ENCODE data around the gene FNDC3B. TPM values are rescaled to one million over a fixed set of nuclear protein-coding genes. Genes with fewer than 3 reads are reported as not detected.

FNDC3B gene
- total and polyA plus RNA-seq, 4 donors = 23.3 to 74.2 (median 32.9) TPM

DNA sequence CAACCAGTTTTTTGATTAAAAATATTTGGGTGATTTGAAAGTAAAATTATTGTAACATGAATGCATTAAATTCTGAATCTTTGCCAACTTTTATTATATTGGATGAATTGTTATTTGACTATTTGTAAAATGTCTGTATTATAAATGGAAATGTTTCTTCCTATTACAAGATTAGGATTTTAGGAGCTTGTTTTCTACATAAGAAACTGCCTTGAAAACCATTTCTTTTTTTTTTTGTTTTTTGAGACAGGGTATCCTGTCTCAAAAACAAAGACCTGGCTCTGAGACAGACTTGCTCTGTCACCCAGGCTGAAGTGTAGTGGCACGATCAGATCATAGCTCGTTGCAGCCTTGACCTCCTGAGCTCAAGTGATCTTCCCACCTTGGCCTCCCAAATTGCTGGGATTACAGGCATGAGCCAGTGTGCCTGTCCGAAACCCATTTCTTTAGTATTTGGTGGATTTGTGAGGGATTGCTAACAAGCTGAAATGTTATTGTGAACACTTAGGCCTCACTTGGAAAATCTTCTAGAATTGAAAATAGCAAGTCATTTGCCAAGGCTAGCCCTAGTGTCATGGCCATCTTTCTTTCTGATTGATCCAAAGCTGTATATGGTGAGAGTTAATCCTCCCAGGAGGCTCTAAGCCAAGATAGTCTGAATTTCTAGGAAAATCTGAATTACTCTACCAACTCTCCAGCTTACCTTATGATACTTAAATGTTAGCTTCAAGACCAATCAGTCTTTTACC lies 100.3 kb downstream of the FNDC3B start:
- TF ChIP-seq NR2F2 (IDR thresholded peaks at IDR 0.05) (peak; percentile 36), FOXA2 (IDR thresholded peaks at IDR 0.05) (no peak), SP1 (IDR thresholded peaks at IDR 0.05) (no peak), RXRA (IDR thresholded peaks at IDR 0.05) (no peak), TAF1 (conservative IDR thresholded peaks at IDR 0.05) (no peak)
- TF ChIP-seq, protein P1, sequence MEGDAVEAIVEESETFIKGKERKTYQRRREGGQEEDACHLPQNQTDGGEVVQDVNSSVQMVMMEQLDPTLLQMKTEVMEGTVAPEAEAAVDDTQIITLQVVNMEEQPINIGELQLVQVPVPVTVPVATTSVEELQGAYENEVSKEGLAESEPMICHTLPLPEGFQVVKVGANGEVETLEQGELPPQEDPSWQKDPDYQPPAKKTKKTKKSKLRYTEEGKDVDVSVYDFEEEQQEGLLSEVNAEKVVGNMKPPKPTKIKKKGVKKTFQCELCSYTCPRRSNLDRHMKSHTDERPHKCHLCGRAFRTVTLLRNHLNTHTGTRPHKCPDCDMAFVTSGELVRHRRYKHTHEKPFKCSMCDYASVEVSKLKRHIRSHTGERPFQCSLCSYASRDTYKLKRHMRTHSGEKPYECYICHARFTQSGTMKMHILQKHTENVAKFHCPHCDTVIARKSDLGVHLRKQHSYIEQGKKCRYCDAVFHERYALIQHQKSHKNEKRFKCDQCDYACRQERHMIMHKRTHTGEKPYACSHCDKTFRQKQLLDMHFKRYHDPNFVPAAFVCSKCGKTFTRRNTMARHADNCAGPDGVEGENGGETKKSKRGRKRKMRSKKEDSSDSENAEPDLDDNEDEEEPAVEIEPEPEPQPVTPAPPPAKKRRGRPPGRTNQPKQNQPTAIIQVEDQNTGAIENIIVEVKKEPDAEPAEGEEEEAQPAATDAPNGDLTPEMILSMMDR (IDR thresholded peaks at IDR 0.05; ENCODE audit: low read depth, low read length, missing input control) = no peak
- TF ChIP-seq, protein P2, sequence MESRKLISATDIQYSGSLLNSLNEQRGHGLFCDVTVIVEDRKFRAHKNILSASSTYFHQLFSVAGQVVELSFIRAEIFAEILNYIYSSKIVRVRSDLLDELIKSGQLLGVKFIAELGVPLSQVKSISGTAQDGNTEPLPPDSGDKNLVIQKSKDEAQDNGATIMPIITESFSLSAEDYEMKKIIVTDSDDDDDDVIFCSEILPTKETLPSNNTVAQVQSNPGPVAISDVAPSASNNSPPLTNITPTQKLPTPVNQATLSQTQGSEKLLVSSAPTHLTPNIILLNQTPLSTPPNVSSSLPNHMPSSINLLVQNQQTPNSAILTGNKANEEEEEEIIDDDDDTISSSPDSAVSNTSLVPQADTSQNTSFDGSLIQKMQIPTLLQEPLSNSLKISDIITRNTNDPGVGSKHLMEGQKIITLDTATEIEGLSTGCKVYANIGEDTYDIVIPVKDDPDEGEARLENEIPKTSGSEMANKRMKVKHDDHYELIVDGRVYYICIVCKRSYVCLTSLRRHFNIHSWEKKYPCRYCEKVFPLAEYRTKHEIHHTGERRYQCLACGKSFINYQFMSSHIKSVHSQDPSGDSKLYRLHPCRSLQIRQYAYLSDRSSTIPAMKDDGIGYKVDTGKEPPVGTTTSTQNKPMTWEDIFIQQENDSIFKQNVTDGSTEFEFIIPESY (IDR thresholded peaks at IDR 0.05) = no peak
- 59% methylated on average over 3 of the region's 3 CpGs for WGBS
- peak overlapping the region in 1 of 2 donors; percentile 78 for H3K9ac ChIP-seq (ENCODE audit: low read depth in 1 of 2, low read length in 2 of 2)

GRCh38 chr3:172140499-172141391 lies 101.4 kb downstream of the FNDC3B start:
- 17% methylated on average over 7 of the region's 7 CpGs for WGBS
- Histone ChIP-seq H3K27ac (ENCODE audit: low read depth in 1 of 2, low read length in 2 of 2) (peak overlapping the region; percentile 91 to 95), H3K36me3 (ENCODE audit: control insufficient read depth in 4 of 4, insufficient read depth in 3 of 4, low read depth in 1 of 4, low read length in 3 of 4) (peaks cover 0 to 1% (median 0%) of the 10 kb centered on the region in 4 donors), H3K9ac (ENCODE audit: low read depth in 1 of 2, low read length in 2 of 2) (peak overlapping the region in 1 of 2 donors; percentile 72), H3K4me1 (ENCODE audit: control insufficient read depth in 4 of 4, insufficient read depth in 4 of 4, low read length in 3 of 4) (peaks cover 7 to 46% (median 25%) of the 10 kb centered on the region in 4 donors), H3K4me3 (ENCODE audit: low read depth in 1 of 3, low read length in 3 of 3) (no peak overlapping the region), H3K27me3 (ENCODE audit: control insufficient read depth in 4 of 4, insufficient read depth in 4 of 4, low read length in 3 of 4) (no peaks in the 10 kb centered on the region), H3K9me3 (ENCODE audit: control insufficient read depth in 4 of 4, low read length in 3 of 4) (no peaks in the 10 kb centered on the region)
- peak; percentile 46 for DNase-seq (ENCODE audit: low spot score)
- TF ChIP-seq SP1 (IDR thresholded peaks at IDR 0.05) (peak; percentile 94), HNF4A (conservative IDR thresholded peaks at IDR 0.05) (peak; percentile 95 to 98), HNF4G (IDR thresholded peaks at IDR 0.05) (peak; percentile 86), FOXA1 (IDR thresholded peaks at IDR 0.05) (no peak), EGR1 (IDR thresholded peaks at IDR 0.05; ENCODE audit: low read depth in 2 of 2) (peak in 1 of 2 donors; percentile 93), RXRA (IDR thresholded peaks at IDR 0.05) (peak; percentile 95 to 98), NR2F2 (IDR thresholded peaks at IDR 0.05) (peak; percentile 20), MAX (IDR thresholded peaks at IDR 0.05) (peak; percentile 92), FOXA2 (IDR thresholded peaks at IDR 0.05) (peak; percentile 70), YY1 (IDR thresholded peaks at IDR 0.05) (peak; percentile 85), RAD21 (IDR thresholded peaks at IDR 0.05) (peak; percentile 67 to 76), GABPA (IDR thresholded peaks at IDR 0.05 in 1 of 2, conservative IDR thresholded peaks at IDR 0.05 in 1 of 2) (peak in 1 of 2 donors; percentile 41), JUND (IDR thresholded peaks at IDR 0.05) (peak; percentile 97 to 98)
- TF ChIP-seq, protein P3, sequence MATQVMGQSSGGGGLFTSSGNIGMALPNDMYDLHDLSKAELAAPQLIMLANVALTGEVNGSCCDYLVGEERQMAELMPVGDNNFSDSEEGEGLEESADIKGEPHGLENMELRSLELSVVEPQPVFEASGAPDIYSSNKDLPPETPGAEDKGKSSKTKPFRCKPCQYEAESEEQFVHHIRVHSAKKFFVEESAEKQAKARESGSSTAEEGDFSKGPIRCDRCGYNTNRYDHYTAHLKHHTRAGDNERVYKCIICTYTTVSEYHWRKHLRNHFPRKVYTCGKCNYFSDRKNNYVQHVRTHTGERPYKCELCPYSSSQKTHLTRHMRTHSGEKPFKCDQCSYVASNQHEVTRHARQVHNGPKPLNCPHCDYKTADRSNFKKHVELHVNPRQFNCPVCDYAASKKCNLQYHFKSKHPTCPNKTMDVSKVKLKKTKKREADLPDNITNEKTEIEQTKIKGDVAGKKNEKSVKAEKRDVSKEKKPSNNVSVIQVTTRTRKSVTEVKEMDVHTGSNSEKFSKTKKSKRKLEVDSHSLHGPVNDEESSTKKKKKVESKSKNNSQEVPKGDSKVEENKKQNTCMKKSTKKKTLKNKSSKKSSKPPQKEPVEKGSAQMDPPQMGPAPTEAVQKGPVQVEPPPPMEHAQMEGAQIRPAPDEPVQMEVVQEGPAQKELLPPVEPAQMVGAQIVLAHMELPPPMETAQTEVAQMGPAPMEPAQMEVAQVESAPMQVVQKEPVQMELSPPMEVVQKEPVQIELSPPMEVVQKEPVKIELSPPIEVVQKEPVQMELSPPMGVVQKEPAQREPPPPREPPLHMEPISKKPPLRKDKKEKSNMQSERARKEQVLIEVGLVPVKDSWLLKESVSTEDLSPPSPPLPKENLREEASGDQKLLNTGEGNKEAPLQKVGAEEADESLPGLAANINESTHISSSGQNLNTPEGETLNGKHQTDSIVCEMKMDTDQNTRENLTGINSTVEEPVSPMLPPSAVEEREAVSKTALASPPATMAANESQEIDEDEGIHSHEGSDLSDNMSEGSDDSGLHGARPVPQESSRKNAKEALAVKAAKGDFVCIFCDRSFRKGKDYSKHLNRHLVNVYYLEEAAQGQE (IDR thresholded peaks at IDR 0.05) = peak; percentile 16
- TF ChIP-seq, protein P4, sequence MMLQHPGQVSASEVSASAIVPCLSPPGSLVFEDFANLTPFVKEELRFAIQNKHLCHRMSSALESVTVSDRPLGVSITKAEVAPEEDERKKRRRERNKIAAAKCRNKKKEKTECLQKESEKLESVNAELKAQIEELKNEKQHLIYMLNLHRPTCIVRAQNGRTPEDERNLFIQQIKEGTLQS (IDR thresholded peaks at IDR 0.05) = peak; percentile 89
- TF ChIP-seq, protein P2 (IDR thresholded peaks at IDR 0.05) = peak; percentile 82

More for the DNA sequence above, 100.3 kb downstream of the FNDC3B start:
- no peak for DNase-seq (ENCODE audit: low spot score)
- H3K36me3 ChIP-seq (ENCODE audit: control insufficient read depth in 4 of 4, insufficient read depth in 3 of 4, low read depth in 1 of 4, low read length in 3 of 4) = peaks cover 0 to 1% (median 0%) of the 10 kb centered on the region in 4 donors
- H3K4me3 ChIP-seq (ENCODE audit: low read depth in 1 of 3, low read length in 3 of 3) = no peak overlapping the region
- H3K27me3 ChIP-seq (ENCODE audit: control insufficient read depth in 4 of 4, insufficient read depth in 4 of 4, low read length in 3 of 4) = no peaks in the 10 kb centered on the region
- peaks cover 11 to 52% (median 25%) of the 10 kb centered on the region in 4 donors for H3K4me1 ChIP-seq (ENCODE audit: control insufficient read depth in 4 of 4, insufficient read depth in 4 of 4, low read length in 3 of 4)
- H3K27ac ChIP-seq (ENCODE audit: low read depth in 1 of 2, low read length in 2 of 2) = peak overlapping the region; percentile 91 to 95
- H3K9me3 ChIP-seq (ENCODE audit: control insufficient read depth in 4 of 4, low read length in 3 of 4) = no peaks in the 10 kb centered on the region

All from liver (tissue), 9 donors.